Right cardiac atrium (tissue), 5 donors: ENCODE data around the gene UNCX. TPM values are rescaled to one million over a fixed set of nuclear protein-coding genes. Genes with fewer than 3 reads are reported as not detected.
"Not testable (repeated sequence)": the region's sequence is repeated elsewhere in the genome, so short reads cannot be mapped to it uniquely, and the experiment has no call there.

Experiments used
- ATAC-seq, 2 donors: fragments of 200-7000 bp; cut with Tn5 transposase; one replicate each; pipeline versions ENCODE4 v1.8.0 to v1.9.1; 2020; ENCODE audit warnings: moderate library complexity in 2 of 2, mild to moderate bottlenecking in 1 of 2
- DNase-seq, 3 donors: peaks; one replicate each; pipeline ENCODE4 v3.0.0-alpha.2; 2020
- H3K27ac ChIP-seq: one replicate; pipeline ENCODE4 v1.5.1; 2013; ENCODE audit warnings: mild to moderate bottlenecking, low read length, control low read depth, moderate library complexity
- H3K27me3 ChIP-seq: one replicate; pipeline ENCODE4 v1.6.1; 2013; ENCODE audit not compliant: control insufficient read depth, insufficient read depth
- H3K4me1 ChIP-seq: one replicate; pipeline ENCODE4 v1.6.1; 2013; ENCODE audit warnings: low read length; ENCODE audit not compliant: control insufficient read depth, insufficient read depth
- H3K4me3 ChIP-seq: one replicate; pipeline ENCODE4 v1.5.1; 2013; ENCODE audit warnings: low read length, control low read depth
- H3K9me3 ChIP-seq: one replicate; pipeline ENCODE4 v1.6.1; 2013; ENCODE audit warnings: low read length; ENCODE audit not compliant: control insufficient read depth
- WGBS: extraction: QIAGEN DNeasy Blood & Tissue Kit; methylation state at CpG from one replicate; pipeline ENCODE4 v1.1.7; 2013; 5-methylcytosine and 5-hydroxymethylcytosine counted together
- intact Hi-C, 4 donors: fragments of 100-400 bp; cut with DNase I; formaldehyde crosslinking; loops; one replicate each; pipeline versions ENCODE4 v1.11.0 to v1.14.0; 2022 to 2023
- polyA plus RNA-seq: library from polyadenylated mRNA; stranded (reverse); fragments of 200-250 nt; gene quantifications from one replicate; pipeline ENCODE4 v1.2.3, GENCODE V29; 2013
- total RNA-seq, 4 donors: library from RNA; stranded (reverse); fragmentation: NEBNext Ultra II Directional; extraction: Animal tissue kit (Norgen Biotek cat#: 25700); gene quantifications; one replicate each; pipeline ENCODE4 v1.2.1, GENCODE V29; 2021
- donor health status: healthy with polysubstance abuse.
- donor health status: DM: no; HTN: yes; CAD: no.
- donor health status: DM: no; HTN: no; CAD: no.
- donor health status: DM: no; HTN: yes; CAD: no; lungs with severe emphysema.
- donor health status: DM: yes; HTN: yes; CAD: no.

Gene UNCX
- total and polyA plus RNA-seq, 5 donors, result not detected

DNA sequence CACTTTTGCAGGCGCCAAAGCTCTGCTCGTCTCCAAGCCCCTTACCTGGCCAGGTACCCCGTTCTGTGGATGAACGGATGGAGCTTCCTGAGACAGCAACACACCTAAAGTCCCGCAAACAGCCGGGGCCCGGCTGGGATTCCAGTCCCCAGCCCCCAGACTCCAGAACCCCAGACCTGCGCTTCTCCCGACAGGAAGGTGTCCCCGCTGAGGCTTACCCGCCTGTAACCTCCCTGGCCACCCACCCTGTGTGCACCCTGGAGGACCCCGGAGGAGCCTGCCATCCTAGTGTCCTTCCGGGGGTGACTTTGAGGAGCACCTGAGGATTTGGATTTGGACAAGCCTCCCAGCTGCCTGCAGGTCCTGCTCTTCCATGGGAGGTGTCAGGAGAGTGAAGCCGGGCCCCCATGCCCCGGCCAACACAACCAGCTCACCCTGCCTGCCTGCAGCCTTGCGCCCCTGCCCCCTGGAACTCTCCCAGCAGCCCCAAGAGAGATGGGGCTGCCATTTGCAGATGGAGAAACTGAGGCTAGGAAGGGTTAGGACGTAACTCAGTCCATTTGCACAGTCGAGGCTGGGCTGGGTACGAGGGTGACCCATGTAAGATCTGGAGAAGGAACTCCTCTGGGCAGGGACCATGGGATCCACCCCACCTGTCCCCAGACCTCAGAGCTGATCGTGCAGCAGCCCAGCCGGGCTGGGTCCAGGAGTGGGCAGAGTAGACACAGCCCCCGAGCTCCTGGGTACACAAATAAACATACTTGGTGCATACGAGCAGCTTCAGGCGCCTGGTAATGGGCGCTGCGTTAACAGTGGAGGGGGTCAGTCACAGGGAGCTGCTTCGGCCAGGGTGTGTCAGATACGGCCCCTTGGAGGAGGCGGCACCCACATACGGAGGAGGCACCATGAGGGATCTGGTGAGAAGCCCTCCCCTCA lies 31.9 kb downstream of the UNCX start:
- intact Hi-C loops, result no loop called here
- WGBS, result 68% methylated on average over 30 of the region's 30 CpGs
- H3K9me3 ChIP-seq, result no peaks in the 10 kb centered on the region
- ATAC-seq (no peak), DNase-seq (peak in 2 of 3 donors; percentile 19 to 51)
- H3K4me1 ChIP-seq, result no peaks in the 10 kb centered on the region
- H3K4me3 ChIP-seq, result no peak overlapping the region
- H3K27me3 ChIP-seq, result no peaks in the 10 kb centered on the region
- H3K27ac ChIP-seq, result no peak overlapping the region

DNA sequence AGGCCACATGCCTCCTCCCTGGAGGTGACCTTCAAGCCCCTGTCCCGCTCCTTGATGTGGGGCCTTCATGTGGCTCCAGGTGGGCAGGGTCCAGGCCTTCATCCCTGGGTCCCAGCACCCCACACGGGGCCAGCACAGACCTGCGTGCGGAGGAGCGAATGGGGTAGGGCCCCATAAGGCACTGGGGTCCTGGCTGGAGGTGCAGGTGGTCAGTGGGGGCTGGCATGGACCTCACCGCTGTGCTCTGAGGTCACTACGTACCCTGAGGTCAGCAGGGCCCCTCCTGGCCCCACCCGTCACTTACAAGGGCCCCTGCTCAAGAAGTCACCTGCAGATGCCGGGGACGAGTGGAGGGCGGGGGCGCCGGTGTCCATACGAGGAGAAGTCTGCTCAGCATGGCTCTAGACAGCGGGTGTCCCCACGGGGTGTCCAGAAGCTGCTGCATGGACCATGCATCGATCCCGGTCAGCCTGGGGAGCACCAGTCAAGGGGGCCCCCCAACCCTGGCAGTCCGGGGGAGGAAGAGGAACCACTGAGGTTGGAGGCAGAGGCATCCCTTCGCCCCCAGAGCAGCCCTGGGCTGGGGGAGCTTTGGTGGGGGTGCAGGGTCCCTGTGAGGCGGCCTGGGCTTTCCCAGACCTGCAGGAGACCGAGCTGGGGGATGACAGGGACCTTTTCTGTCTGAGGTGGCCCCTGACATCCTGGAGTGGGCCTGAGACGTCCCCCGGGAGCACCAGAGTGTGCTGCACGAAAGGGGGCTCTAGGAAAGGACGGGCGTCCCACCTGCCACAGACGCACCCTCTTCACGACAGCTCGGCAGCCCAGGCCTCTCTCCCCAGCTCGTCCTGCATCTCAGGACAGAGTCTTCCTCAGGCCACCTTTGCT lies 34.6 kb downstream of the UNCX start:
- intact Hi-C loops, result no loop called here
- Histone ChIP-seq H3K9me3 (no peaks in the 10 kb centered on the region), H3K27me3 (no peaks in the 10 kb centered on the region), H3K27ac (no peak overlapping the region), H3K4me1 (no peaks in the 10 kb centered on the region), H3K4me3 (no peak overlapping the region)
- whole genome bisulfite sequencing, result 78% methylated on average over 31 of the region's 31 CpGs
- DNase-seq, result peak in 2 of 3 donors; percentile 33 to 53
- no peak for ATAC-seq

DNA sequence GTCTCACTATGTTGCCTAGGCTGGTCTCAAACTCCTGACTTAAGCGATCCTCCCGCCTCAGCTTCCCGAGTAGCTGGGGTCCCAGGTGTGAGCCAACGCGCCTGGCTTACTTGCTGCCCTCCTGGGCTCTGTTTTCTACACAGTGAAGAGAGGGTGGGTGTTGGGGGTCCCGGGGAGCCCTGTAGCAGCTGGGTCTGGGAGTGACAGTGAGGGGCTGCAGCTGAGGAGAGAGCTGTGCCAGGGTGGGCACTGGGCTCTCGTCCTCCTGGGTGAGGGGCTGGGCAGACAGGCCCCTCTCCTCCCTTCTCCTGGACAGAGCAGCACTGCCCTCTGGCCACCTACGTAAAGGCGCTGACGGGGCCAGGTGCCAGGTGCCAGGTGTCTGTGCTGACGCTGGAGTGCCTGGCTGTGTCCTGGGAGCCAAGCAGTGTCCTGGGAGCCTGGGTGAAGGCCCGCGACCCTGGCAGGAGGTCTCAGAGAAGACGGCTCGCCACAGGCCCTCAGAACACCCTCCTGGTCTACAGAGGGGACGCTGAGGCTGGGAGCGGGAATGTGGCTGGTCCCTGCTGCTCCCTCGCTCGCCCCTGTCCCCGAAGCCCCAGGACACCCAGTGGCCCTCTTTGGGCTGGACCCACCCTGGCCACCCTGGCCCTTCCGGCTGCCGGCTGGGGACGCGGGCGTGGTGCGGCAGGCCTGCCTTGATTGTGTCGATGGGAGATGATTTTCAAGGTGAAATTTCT lies 35.6 kb downstream of the UNCX start:
- 85% methylated on average over 27 of the region's 27 CpGs for WGBS
- H3K27ac ChIP-seq, result no peak overlapping the region
- peak in 2 of 3 donors; percentile 32 for DNase-seq
- no peak for ATAC-seq
- no peaks in the 10 kb centered on the region for H3K9me3 ChIP-seq
- H3K27me3 ChIP-seq, result no peaks in the 10 kb centered on the region
- no peak overlapping the region for H3K4me3 ChIP-seq
- H3K4me1 ChIP-seq, result no peaks in the 10 kb centered on the region
- intact Hi-C loops, result no loop called here

GRCh38 chr7:1268866-1269265 lies 36.2 kb downstream of the UNCX start:
- WGBS, result 73% methylated on average over 14 of the region's 14 CpGs
- intact Hi-C loops, result no loop called here
- DNase-seq, result no peak
- H3K4me1 ChIP-seq, result no peaks in the 10 kb centered on the region
- H3K27ac ChIP-seq, result no peak overlapping the region
- ATAC-seq, result no peak
- H3K4me3 ChIP-seq, result no peak overlapping the region
- H3K9me3 ChIP-seq, result no peaks in the 10 kb centered on the region
- H3K27me3 ChIP-seq, result no peaks in the 10 kb centered on the region

- Histone ChIP-seq H3K4me3 (no peak overlapping the region), H3K27me3 (no peaks in the 10 kb centered on the region), H3K27ac (no peak overlapping the region), H3K9me3 (no peaks in the 10 kb centered on the region), H3K4me1 (no peaks in the 10 kb centered on the region)
- peak; percentile 3 to 40 (median 19) for DNase-seq
- intact Hi-C loops, result no loop called here
- ATAC-seq, result no peak
- 70% methylated on average over 29 of the region's 29 CpGs for WGBS
These were observed 36.7 kb downstream of the UNCX start for GRCh38 chr7:1269336-1269890.

GRCh38 chr7:1270181-1270580 lies 37.5 kb downstream of the UNCX start:
- WGBS, result 75% methylated on average over 12 of the region's 12 CpGs
- intact Hi-C loops, result no loop called here
- Histone ChIP-seq H3K4me3 (no peak overlapping the region), H3K27ac (no peak overlapping the region), H3K27me3 (no peaks in the 10 kb centered on the region), H3K9me3 (no peaks in the 10 kb centered on the region), H3K4me1 (no peaks in the 10 kb centered on the region)
- ATAC-seq, result no peak
- DNase-seq, result peak; percentile 2 to 36 (median 8)

GRCh38 chr7:1271046-1271445 lies 38.4 kb downstream of the UNCX start:
- H3K4me1 ChIP-seq, result no peaks in the 10 kb centered on the region
- no peak overlapping the region for H3K27ac ChIP-seq
- no peaks in the 10 kb centered on the region for H3K9me3 ChIP-seq
- ATAC-seq (no peak), DNase-seq (peak; percentile 4 to 39 (median 11))
- no peaks in the 10 kb centered on the region for H3K27me3 ChIP-seq
- H3K4me3 ChIP-seq, result no peak overlapping the region
- intact Hi-C loops, result no loop called here
- WGBS, result 89% methylated on average over 14 of the region's 14 CpGs

DNA sequence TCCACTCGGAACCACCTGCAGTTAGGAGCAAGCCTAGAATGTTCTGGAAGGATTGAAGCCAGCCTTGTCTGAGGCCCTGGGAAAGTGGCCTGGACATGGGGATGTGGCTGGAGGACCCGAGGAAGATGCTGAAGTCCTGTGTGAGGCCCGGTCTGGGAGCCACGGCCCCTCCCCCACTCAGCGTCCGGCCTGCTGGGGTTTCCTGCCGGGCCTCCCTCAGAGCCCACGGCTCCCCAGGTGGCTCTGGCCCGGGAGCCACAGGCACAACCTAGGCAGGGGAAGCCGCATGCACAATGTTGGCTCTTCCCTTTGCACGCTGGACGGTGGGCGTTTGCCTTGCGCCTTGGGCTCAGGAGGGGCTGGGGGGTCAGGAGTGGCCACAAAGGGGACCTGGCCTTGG lies 39.0 kb downstream of the UNCX start:
- 83% methylated on average over 14 of the region's 14 CpGs for WGBS

DNA sequence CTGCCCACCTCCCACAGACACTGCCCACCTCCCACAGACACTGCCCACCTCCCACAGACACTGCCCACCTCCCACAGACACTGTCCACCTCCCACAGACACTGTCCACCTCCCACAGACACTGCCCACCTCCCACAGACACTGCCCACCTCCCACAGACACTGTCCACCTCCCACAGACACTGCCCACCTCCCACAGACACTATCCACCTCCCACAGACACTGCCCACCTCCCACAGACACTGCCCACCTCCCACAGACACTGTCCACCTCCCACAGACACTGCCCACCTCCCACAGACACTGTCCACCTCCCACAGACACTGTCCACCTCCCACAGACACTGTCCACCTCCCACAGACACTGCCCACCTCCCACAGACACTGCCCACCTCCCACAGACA lies 39.5 kb downstream of the UNCX start:
- H3K27ac ChIP-seq, intact Hi-C loops, H3K4me1 ChIP-seq, H3K4me3 ChIP-seq, H3K9me3 ChIP-seq, H3K27me3 ChIP-seq, ATAC-seq: not testable (repeated sequence)
- peak in 1 of 3 donors; percentile 1 for DNase-seq

More for the DNA sequence above, 39.0 kb downstream of the UNCX start:
- Histone ChIP-seq H3K27me3 (no peaks in the 10 kb centered on the region), H3K9me3 (peaks cover 1% of the 10 kb centered on the region), H3K4me1 (no peaks in the 10 kb centered on the region), H3K27ac (no peak overlapping the region), H3K4me3 (no peak overlapping the region)
- DNase-seq (peak; percentile 2 to 23 (median 17)), ATAC-seq (no peak)
- intact Hi-C loops, result no loop called here

DNA sequence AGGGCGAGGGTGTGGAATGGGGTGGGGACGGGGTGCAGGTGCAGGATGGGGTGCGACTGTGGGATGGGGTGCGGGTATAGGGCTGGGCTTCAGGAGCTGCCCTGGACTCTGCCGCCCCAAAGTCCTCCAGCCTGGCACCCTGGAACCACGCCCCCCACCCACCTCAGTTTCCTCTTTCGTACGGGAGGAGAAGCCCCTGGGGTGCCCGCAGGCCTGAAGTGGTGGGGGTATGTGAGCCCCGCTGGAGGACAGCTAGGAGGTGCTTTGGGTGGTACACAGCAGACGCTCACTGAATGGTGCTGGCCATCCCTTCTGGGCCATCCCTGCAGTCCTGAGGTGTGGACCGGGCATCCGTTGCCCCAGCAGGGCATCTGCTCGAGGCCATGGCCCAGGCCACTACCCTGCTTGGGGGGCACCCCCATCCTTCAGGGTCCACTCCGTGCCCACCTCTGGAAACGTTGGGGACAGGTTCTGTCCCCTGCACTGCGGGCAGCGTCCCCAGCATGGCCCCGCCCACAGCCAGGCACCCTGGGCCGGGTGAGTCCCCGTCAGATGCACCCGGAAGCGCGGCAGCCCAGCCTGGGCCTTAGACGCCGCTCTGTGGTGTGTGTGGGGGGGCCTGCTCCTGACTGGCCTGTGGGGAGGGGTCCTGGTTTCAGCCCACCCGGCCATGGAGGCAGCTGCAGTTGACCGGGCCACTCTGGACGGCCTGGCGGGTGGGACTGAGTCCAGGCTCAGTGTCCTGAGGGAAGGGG lies 41.6 kb downstream of the UNCX start:
- DNase-seq, result peak; percentile 4 to 42 (median 22)
- Histone ChIP-seq H3K27me3 (no peaks in the 10 kb centered on the region), H3K9me3 (peaks cover 2% of the 10 kb centered on the region), H3K4me1 (no peaks in the 10 kb centered on the region), H3K4me3 (no peak overlapping the region), H3K27ac (no peak overlapping the region)
- intact Hi-C loops, result no loop called here
- ATAC-seq, result peak in 1 of 2 donors; percentile 33
- 83% methylated on average over 30 of the region's 30 CpGs for WGBS
